GM12875 (cell line): ENCODE measurements around the gene MMRN2.
"Not testable (repeated sequence)": the region's sequence is repeated elsewhere in the genome, so short reads cannot be mapped to it uniquely, and the experiment has no call there.

Experiments
- H3K4me3 ChIP-seq: one replicate; pipeline ENCODE4 v1.5.1; 2011; ENCODE audit warnings: low read depth, low read length, control low read depth
- TF ChIP-seq, protein P1 (sequence below): IDR thresholded peaks from 2 replicates; pipeline ENCODE4 v1.5.1; 2011; ENCODE audit warnings: low read depth, mild to moderate bottlenecking, control low read depth, inconsistent platforms, low read length, moderate library complexity, borderline replicate concordance; ENCODE audit not compliant: insufficient read depth

Gene MMRN2

DNA sequence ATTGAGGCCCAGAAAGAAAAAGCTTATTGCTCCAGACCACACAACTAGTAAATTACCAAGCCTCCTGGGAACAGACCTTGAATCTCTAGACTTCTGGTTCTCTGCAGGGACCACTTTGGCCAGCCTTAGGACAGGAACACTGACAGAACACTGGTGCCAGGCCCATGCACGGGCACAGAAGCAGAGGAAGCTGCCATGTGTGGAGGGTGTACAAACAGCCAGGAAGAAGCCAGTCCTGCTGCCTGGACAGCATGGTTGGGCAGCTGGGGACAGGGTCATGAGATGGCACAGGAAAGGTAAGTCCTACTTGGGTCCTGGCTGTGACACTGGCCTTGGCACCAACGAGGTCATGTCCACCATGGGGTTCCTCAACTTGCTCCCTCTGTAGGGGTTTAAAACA is 19.2 kb downstream of the MMRN2 start:
- H3K4me3 ChIP-seq: no peak overlapping the region
- TF ChIP-seq, protein P1, sequence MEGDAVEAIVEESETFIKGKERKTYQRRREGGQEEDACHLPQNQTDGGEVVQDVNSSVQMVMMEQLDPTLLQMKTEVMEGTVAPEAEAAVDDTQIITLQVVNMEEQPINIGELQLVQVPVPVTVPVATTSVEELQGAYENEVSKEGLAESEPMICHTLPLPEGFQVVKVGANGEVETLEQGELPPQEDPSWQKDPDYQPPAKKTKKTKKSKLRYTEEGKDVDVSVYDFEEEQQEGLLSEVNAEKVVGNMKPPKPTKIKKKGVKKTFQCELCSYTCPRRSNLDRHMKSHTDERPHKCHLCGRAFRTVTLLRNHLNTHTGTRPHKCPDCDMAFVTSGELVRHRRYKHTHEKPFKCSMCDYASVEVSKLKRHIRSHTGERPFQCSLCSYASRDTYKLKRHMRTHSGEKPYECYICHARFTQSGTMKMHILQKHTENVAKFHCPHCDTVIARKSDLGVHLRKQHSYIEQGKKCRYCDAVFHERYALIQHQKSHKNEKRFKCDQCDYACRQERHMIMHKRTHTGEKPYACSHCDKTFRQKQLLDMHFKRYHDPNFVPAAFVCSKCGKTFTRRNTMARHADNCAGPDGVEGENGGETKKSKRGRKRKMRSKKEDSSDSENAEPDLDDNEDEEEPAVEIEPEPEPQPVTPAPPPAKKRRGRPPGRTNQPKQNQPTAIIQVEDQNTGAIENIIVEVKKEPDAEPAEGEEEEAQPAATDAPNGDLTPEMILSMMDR: no peak

DNA sequence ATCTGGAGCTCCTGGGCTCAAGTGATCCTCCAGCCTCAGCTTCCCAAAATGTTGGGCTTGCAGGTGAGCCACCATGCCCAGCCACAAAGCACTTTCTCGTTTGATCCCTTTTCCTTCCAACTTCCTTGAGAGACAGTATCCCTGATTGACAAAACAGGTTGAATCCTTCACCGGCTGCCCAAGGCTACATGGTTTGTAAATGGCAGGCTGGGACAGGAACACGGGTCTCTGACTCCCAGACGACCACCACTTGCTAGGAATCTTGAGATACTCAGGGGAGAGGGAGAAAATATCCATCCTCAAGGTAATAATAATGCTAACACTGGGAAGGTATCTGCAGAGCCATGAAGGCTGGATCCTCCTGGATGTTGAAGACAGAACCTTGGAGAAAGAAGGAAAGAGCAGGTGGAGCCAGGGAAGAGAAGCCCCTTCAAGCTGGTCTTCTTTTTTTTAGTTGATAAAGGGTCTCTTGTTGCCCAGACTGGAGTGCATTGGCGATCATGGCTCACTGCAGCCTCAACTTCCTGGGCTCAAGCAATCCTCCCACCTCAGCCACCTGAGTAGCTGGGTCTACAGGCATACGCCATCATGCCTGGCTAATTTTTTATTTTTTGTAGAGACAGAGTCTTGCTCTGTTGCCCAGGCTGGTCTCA is 19.8 kb downstream of the MMRN2 start:
- H3K4me3 ChIP-seq: no peak overlapping the region
- TF ChIP-seq, protein P1: no peak

DNA sequence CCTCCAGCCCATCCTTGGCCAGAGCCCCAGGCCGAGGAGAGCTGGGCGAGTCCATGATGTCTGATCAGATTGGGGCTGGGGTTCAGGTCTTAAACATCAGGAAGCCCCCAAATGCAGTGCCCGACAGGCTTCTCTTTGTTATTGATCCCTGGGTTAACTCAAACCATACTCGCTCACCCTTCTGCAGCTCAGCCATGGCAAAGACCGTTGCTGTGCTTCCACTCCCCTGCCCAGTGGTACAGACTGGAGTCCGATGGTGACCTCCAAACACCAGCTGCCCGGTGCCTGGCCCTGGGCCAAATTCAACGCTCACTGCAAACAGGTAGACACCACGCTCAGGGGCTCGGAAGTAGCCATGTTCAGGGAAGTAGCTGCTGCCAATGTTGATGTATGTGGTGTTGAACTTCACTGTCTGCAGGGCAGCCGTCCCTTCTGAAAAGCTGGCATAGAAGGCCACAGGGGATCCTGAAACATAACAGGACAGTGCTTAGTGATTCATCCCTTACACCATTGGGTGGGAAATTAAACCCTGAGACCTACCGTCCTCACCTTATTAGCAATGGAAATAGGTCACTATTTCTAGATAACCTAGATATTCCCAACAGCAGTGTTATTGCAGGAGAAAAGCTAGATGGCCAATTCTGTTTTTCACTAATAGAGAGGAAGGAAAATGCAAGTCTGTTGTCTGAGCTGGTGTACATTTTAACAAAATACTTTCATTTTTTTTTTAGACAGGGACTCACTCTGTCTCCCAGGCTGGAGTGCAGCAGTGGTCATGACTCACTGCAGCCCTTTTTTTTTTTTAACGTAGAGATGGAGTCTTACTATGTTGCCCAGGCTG is 20.5 kb downstream of the MMRN2 start:
- no peak overlapping the region for H3K4me3 ChIP-seq
- TF ChIP-seq, protein P1: no peak

DNA sequence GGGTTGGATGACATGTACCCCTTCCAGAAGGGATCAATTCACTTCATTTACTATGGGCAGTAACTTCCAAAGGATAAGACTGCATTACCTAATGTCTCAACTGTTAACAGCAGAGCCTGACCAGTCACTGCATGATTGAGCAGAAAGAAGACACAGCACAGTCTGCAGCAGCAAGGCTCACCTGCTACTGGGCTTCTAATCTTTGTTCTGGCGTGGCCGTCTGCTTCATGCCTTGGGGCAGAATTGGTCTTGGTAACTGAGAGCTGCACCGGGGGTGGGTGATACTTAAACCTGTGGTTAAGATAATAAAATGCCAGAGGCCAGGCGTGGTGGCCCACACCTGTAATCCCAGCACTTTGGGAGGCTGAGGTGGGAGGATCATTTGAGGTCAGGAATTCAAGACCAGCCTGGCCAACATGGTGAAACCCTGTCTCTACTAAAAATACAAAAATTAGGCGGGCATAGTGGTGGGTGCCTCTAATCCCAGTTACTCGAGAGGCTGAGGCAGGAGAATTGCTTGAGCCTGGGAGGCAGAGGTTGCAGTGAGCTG is 23.2 kb downstream of the MMRN2 start:
- H3K4me3 ChIP-seq: not testable (repeated sequence)

DNA sequence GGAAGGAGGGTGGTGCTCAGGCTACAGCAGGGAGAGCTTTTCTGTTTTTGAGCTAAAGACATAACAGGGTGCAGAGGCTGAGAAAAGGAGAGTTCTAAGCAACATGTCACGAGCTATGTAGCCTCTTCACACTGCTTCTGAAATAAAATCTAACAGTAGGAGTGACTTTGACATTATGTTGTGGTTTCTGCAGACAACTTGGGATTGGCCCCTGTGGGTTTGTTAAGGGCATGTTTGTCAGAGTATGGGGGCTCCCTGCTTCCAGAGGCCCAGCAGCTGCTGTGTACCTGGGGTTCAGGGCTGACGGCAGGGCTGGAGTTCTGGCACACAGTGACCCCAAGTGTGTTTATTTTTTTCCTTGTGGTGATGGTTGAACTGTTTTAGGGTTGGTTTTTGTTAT is 24.7 kb downstream of the MMRN2 start:
- no peak overlapping the region for H3K4me3 ChIP-seq
- TF ChIP-seq, protein P1: no peak

DNA sequence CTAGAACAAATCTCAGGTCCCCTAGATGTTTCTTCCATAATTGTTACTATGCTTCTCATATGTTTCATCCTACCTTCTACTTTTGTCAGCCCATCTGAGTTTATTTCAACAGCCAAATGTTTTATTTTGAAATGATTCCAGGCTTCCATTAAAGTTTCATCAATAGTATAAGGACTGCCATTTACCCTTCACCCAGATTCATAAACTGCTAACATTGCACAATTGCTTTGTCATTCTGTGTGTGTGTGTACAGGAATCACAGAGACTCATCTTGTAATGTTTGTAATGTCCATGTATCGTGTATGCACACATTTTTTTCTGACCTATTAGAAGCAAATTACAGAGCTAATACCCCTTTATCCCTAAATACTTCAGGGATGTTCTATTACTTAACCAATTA is 25.5 kb downstream of the MMRN2 start:
- no peak overlapping the region for H3K4me3 ChIP-seq
- TF ChIP-seq, protein P1: no peak

DNA sequence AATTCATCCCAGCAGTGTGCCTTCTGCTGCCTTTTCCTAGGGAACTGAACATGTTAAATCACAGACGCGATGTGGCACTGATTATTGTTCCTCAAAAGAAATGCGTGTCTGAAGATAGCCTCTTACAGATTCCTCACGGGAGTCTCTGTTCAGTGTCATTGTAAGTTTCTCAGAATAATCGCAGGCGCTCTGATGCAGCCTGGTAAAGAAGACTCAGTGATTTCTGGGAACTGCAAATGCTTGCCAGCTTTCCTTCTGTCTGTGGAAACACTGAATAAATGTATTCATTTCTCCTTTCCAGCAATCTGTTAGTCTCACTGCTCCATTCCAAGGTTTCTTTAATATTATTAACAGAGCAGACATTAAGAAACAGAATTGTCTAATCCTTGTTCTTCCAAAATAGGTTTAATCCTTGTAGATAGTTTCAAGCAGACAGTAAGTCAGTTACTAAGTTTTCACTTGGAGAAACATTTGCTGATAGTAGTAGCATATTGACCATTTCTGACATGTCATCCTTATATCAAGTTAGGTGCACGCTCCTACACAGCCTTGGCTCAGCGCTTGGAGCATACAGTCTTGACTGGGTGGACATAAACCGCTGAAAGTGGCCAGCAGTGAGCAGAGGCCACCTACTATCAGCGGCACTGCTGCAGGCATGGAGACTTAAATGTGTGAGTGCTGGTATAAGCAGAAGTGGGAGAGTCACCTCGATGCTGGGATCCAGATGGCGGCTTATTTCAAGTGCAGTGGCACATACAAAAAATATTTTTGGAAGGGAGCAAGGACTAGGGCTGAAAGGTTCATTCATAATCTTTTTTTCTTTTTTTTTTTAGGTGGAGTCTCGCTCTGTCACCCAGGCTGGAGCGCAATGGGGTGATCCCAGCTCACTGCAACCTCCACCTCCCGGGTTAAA is 27.7 kb downstream of the MMRN2 start:
- no peak overlapping the region for H3K4me3 ChIP-seq
- TF ChIP-seq, protein P1: no peak
